HCT116 (cell line): ENCODE results near the gene GRIK2. TPM values are rescaled to one million over a fixed set of nuclear protein-coding genes. Genes with fewer than 3 reads are reported as not detected.

Experiments
- ATAC-seq: fragments of 200-7000 bp; cut with Tn5 transposase; 2 replicates; pipeline ENCODE4 v1.9.1; 2020; ENCODE audit warnings: mild to moderate bottlenecking, moderate library complexity
- BruUV-seq: library from RNA; stranded (reverse); fragments of 400-500 nt; replicated peaks from 2 replicates; lab custom pipeline; 2021; lab: Mats Ljungman, UMichigan
- CTCF ChIA-PET: fragments of 300-600 bp; sonication (Branson Sonifier 250); formaldehyde crosslinking; loops from one replicate; lab custom pipeline; 2021; ENCODE audit warnings: antibody characterized with exemption; lab: Charles Lee
- POLR2A ChIA-PET: fragments of 300-600, 350-600 bp; sonication (Branson Sonifier 250); formaldehyde crosslinking; loops from one replicate; lab custom pipeline; 2021; ENCODE audit warnings: antibody characterized with exemption; lab: Charles Lee
- RAD21 ChIA-PET, 2 experiments: fragments of 300-600 bp; sonication (Branson Sonifier 250); formaldehyde crosslinking; loops; one replicate each; lab custom pipeline; 2023; ENCODE audit warnings: low total read pairs in 2 of 2; ENCODE audit not compliant: uncharacterized antibody in 2 of 2, unreplicated experiment in 2 of 2, low non-redundant PET in 1 of 2; lab: Charles Lee
- DNase-seq: peaks from one replicate; pipeline ENCODE4 v3.0.0-alpha.2; 2010; ENCODE audit warnings: low read depth, low spot score
- H2AFZ ChIP-seq: fragments of 200-600 bp; shearing (Covaris generic), sonication (generic); 2 replicates; pipeline ENCODE4 v1.6.1; 2017; ENCODE audit warnings: low read depth, mixed run types, mixed read lengths, antibody characterized with exemption, low read length; ENCODE audit not compliant: poor library complexity, severe bottlenecking
- H3K27ac ChIP-seq: 2 replicates; pipeline ENCODE4 v1.5.1; 2012; ENCODE audit warnings: low read depth, low read length
- H3K27me3 ChIP-seq: fragments of 200-600 bp; sonication (generic); 2 replicates; pipeline ENCODE4 v1.6.1; 2016; ENCODE audit warnings: mixed run types, low read length, mixed read lengths; ENCODE audit not compliant: insufficient read depth
- H3K36me3 ChIP-seq, 2 experiments: fragments of 200-500 bp in 1 of 2; fragments of 200-600 bp in 1 of 2; sonication (Bioruptor generic) in 1 of 2; sonication (generic) in 1 of 2; 2 replicates each; pipeline versions ENCODE4 v1.5.1 to v1.6.1; 2014 to 2016; ENCODE audit warnings: low read length in 2 of 2, inconsistent platforms in 1 of 2, mixed read lengths in 1 of 2, mixed run types in 1 of 2; ENCODE audit not compliant: insufficient read depth in 2 of 2, control insufficient read depth in 1 of 2
- H3K4me1 ChIP-seq, 2 experiments: fragments of 200-600 bp in 1 of 2; sonication (generic) in 1 of 2; 2 replicates each; pipeline versions ENCODE4 v1.5.1 to v1.6.1; 2012 to 2017; ENCODE audit warnings: low read length in 2 of 2, inconsistent platforms in 1 of 2, mild to moderate bottlenecking in 1 of 2, mixed read lengths in 1 of 2, mixed run types in 1 of 2, moderate library complexity in 1 of 2; ENCODE audit not compliant: insufficient read depth in 2 of 2, control insufficient read depth in 1 of 2
- H3K4me2 ChIP-seq: fragments of 200-600 bp; sonication (generic); 2 replicates; pipeline ENCODE4 v1.6.1; 2017; ENCODE audit warnings: mixed run types, low read length, mixed read lengths
- H3K4me3 ChIP-seq, 2 experiments: fragments of 200-600 bp in 1 of 2; sonication (generic) in 1 of 2; replicated peaks in 1 of 2; 2 replicates each; pipeline ENCODE4 v1.5.1; 2011 to 2016; ENCODE audit warnings: low read length in 2 of 2, control low read depth in 1 of 2, low read depth in 1 of 2, mild to moderate bottlenecking in 1 of 2, mixed read lengths in 1 of 2, mixed run types in 1 of 2
- H3K79me2 ChIP-seq: fragments of 200-600 bp; sonication (generic); 2 replicates; pipeline ENCODE4 v1.6.1; 2017; ENCODE audit warnings: mild to moderate bottlenecking, mixed run types, low read length, moderate library complexity, mixed read lengths; ENCODE audit not compliant: insufficient read depth
- H3K9ac ChIP-seq: fragments of 200-600 bp; sonication (generic); 2 replicates; pipeline ENCODE4 v1.6.1; 2016; ENCODE audit warnings: low read length, mixed read lengths
- H3K9me2 ChIP-seq: fragments of 200-600 bp; sonication (generic), shearing (Covaris generic); 2 replicates; pipeline ENCODE4 v1.6.1; 2017; ENCODE audit warnings: mixed run types, mild to moderate bottlenecking, moderate library complexity; ENCODE audit not compliant: insufficient read depth
- H3K9me3 ChIP-seq, 2 experiments: fragments of 200-500 bp in 1 of 2; fragments of 200-600 bp in 1 of 2; sonication (Bioruptor generic) in 1 of 2; sonication (generic) in 1 of 2; 2 replicates each; pipeline ENCODE4 v1.6.1; 2014 to 2017; ENCODE audit warnings: low read length in 2 of 2, mixed read lengths in 2 of 2, inconsistent platforms in 1 of 2, low read depth in 1 of 2, mild to moderate bottlenecking in 1 of 2, mixed run types in 1 of 2, moderate library complexity in 1 of 2; ENCODE audit not compliant: control insufficient read depth in 1 of 2, insufficient read depth in 1 of 2
- H4K20me1 ChIP-seq: fragments of 200-600 bp; sonication (generic), shearing (Covaris generic); 2 replicates; pipeline ENCODE4 v1.6.1; 2017; ENCODE audit warnings: mixed run types, mild to moderate bottlenecking, moderate library complexity; ENCODE audit not compliant: insufficient read depth
- CBX3 ChIP-seq: IDR thresholded peaks from 2 replicates; pipeline ENCODE4 v1.6.1; 2012; ENCODE audit warnings: low read depth
- CEBPB ChIP-seq: IDR thresholded peaks from 2 replicates; pipeline ENCODE4 v1.6.1; 2012; ENCODE audit warnings: low read depth
- EGR1 ChIP-seq: IDR thresholded peaks from 2 replicates; pipeline ENCODE4 v1.6.1; 2012; ENCODE audit warnings: low read depth
- ELF1 ChIP-seq: IDR thresholded peaks from 2 replicates; pipeline ENCODE4 v1.6.1; 2012; ENCODE audit warnings: low read depth, borderline replicate concordance
- EZH2 ChIP-seq: fragments of 200-600 bp; sonication (generic); IDR thresholded peaks from 2 replicates; pipeline ENCODE4 v1.6.1; 2017; ENCODE audit warnings: antibody characterized with exemption, mixed run types
- EZH2phosphoT487 ChIP-seq: fragments of 200-600 bp; IDR thresholded peaks from 2 replicates; pipeline ENCODE4 v1.6.1; 2018; ENCODE audit warnings: antibody characterized with exemption, borderline replicate concordance
- FOSL1 ChIP-seq: IDR thresholded peaks from 2 replicates; pipeline ENCODE4 v1.6.1; 2012; ENCODE audit warnings: low read depth
- JUND ChIP-seq: IDR thresholded peaks from 2 replicates; pipeline ENCODE4 v1.6.1; 2012
- POLR2AphosphoS5 ChIP-seq: IDR thresholded peaks from 2 replicates; pipeline ENCODE4 v1.6.1; 2011; ENCODE audit warnings: mild to moderate bottlenecking, low read depth, low read length, moderate library complexity
- RAD21 ChIP-seq: IDR thresholded peaks from 2 replicates; pipeline ENCODE4 v1.6.1; 2012; ENCODE audit warnings: low read depth, mild to moderate bottlenecking
- SIN3A ChIP-seq: IDR thresholded peaks from 2 replicates; pipeline ENCODE4 v1.6.1; 2012; ENCODE audit warnings: low read depth
- SP1 ChIP-seq: IDR thresholded peaks from 2 replicates; pipeline ENCODE4 v1.6.1; 2012; ENCODE audit warnings: low read depth
- TCF7L2 ChIP-seq: IDR thresholded peaks from 2 replicates; pipeline ENCODE4 v1.7.0; 2011; ENCODE audit warnings: borderline replicate concordance, inconsistent platforms; ENCODE audit not compliant: insufficient read depth, insufficient read length; ENCODE audit errors: extremely low read depth
- ZBTB33 ChIP-seq: IDR thresholded peaks from 2 replicates; pipeline ENCODE4 v1.6.1; 2011; ENCODE audit warnings: mild to moderate bottlenecking, low read length, moderate library complexity; ENCODE audit not compliant: insufficient replicate concordance; ENCODE audit errors: extremely low read depth
- ZFX ChIP-seq: fragments of 450-650 bp; IDR thresholded peaks from 2 replicates; pipeline ENCODE4 v1.6.1; 2017
- ZNF274 ChIP-seq: fragments of 200-500 bp; sonication (Bioruptor generic); IDR thresholded peaks from 2 replicates; pipeline ENCODE4 v1.6.1; 2014; ENCODE audit warnings: mild to moderate bottlenecking, low read depth, low read length, inconsistent platforms
- intact Hi-C: fragments of 100-400 bp; cut with micrococcal nuclease; formaldehyde crosslinking; loops from 2 replicates; pipeline ENCODE4 v1.10.0; 2022
- total RNA-seq: library from RNA; stranded (reverse); gene quantifications from one replicate; pipeline ENCODE4 v1.2.1, GENCODE V29; 2021; ENCODE audit not compliant: unreplicated experiment
- TF ChIP-seq, protein P1 (sequence below): IDR thresholded peaks from 2 replicates; pipeline ENCODE4 v1.6.1; 2012; ENCODE audit warnings: low read depth
- TF ChIP-seq, protein P2 (sequence below): IDR thresholded peaks from 2 replicates; pipeline ENCODE4 v1.6.1; 2012

The GRIK2 gene
- total RNA-seq, 1 experiment from 2014 or later: 0.64 TPM

GRCh38 chr6:101482606-101483005, 89.1 kb downstream of the GRIK2 start:
- intact Hi-C loops: no loop called here
- Histone ChIP-seq H3K4me2 (no peak overlapping the region), H3K9ac (no peak overlapping the region), H4K20me1 (no peaks in the 10 kb centered on the region), H3K9me2 (peaks cover 3% of the 10 kb centered on the region; the same call in 1 of the 2 replicates), H3K9me3 (no peaks in the 10 kb centered on the region), H3K4me1 (no peaks in the 10 kb centered on the region), H3K36me3 (no peaks in the 10 kb centered on the region), H3K79me2 (no peaks in the 10 kb centered on the region), H3K27me3 (no peaks in the 10 kb centered on the region), H2AFZ (no peak overlapping the region), H3K4me3 (no peak overlapping the region), H3K27ac (no peak overlapping the region)
- BruUV-seq: no TSS peak
- ChIA-PET CTCF (no interaction called here), POLR2A (no interaction called here), RAD21 (no interaction called here)
- DNase-seq: no peak
- ATAC-seq: no peak
- TF ChIP-seq EZH2phosphoT487 (no peak), EZH2 (no peak), CEBPB (no peak), CBX3 (no peak), ZNF274 (no peak), ELF1 (no peak), SIN3A (no peak), ZBTB33 (no peak), ZFX (no peak), EGR1 (no peak), SP1 (no peak), JUND (no peak), FOSL1 (no peak), TCF7L2 (no peak), RAD21 (no peak), POLR2AphosphoS5 (no peak)
- TF ChIP-seq, protein P1, sequence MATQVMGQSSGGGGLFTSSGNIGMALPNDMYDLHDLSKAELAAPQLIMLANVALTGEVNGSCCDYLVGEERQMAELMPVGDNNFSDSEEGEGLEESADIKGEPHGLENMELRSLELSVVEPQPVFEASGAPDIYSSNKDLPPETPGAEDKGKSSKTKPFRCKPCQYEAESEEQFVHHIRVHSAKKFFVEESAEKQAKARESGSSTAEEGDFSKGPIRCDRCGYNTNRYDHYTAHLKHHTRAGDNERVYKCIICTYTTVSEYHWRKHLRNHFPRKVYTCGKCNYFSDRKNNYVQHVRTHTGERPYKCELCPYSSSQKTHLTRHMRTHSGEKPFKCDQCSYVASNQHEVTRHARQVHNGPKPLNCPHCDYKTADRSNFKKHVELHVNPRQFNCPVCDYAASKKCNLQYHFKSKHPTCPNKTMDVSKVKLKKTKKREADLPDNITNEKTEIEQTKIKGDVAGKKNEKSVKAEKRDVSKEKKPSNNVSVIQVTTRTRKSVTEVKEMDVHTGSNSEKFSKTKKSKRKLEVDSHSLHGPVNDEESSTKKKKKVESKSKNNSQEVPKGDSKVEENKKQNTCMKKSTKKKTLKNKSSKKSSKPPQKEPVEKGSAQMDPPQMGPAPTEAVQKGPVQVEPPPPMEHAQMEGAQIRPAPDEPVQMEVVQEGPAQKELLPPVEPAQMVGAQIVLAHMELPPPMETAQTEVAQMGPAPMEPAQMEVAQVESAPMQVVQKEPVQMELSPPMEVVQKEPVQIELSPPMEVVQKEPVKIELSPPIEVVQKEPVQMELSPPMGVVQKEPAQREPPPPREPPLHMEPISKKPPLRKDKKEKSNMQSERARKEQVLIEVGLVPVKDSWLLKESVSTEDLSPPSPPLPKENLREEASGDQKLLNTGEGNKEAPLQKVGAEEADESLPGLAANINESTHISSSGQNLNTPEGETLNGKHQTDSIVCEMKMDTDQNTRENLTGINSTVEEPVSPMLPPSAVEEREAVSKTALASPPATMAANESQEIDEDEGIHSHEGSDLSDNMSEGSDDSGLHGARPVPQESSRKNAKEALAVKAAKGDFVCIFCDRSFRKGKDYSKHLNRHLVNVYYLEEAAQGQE: no peak
- TF ChIP-seq, protein P2, sequence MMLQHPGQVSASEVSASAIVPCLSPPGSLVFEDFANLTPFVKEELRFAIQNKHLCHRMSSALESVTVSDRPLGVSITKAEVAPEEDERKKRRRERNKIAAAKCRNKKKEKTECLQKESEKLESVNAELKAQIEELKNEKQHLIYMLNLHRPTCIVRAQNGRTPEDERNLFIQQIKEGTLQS: no peak
- TF ChIP-seq, all 23 proteins: peak for 0
